SKM-1 (cell line): Measurements from ENCODE around the gene LRTM2.
A peak's percentile ranks its signal among the peaks of the same experiment; 100 is the strongest.

Experiments
- DNase-seq: peaks from one replicate; lab custom pipeline; 2025; ENCODE audit not compliant: unreplicated experiment; lab: John Stamatoyannopoulos, UW

The LRTM2 gene

GRCh38 chr12:1797991-1798640, 22.2 kb upstream of the LRTM2 start:
- DNase-seq, result no peak

GRCh38 chr12:1798641-1799020, 21.7 kb upstream of the LRTM2 start:
- no peak for DNase-seq

GRCh38 chr12:1799051-1799881, 21.1 kb upstream of the LRTM2 start:
- no peak for DNase-seq

DNA sequence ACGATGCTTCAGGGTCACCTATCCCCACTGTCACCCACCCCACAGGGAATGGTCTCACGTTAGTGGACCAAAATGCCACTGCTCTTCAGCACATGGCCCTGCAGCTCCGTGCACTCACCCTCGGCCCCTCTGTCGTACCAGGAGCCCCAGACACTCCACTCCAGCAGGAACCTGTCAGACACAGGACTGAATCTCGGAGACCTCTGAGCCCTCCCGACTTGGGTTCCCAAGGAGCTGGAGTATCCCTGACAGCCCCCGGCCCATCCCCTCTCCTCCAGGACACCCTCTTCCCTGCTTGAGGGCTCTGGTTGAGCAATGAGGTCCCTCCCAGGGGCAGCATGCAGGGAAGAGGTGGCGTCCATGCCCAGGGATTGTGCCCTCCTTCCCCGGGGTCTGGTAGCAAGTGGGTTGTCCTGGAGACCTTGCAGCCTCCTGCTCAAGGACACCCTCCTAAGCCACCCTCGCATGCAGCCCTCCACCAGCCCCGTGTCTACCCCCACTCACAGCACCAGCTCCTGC, 20.4 kb upstream of the LRTM2 start:
- DNase-seq, result no peak

- DNase-seq, result no peak
Observed at GRCh38 chr12:1800401-1801302, 19.7 kb upstream of the LRTM2 start.

DNA sequence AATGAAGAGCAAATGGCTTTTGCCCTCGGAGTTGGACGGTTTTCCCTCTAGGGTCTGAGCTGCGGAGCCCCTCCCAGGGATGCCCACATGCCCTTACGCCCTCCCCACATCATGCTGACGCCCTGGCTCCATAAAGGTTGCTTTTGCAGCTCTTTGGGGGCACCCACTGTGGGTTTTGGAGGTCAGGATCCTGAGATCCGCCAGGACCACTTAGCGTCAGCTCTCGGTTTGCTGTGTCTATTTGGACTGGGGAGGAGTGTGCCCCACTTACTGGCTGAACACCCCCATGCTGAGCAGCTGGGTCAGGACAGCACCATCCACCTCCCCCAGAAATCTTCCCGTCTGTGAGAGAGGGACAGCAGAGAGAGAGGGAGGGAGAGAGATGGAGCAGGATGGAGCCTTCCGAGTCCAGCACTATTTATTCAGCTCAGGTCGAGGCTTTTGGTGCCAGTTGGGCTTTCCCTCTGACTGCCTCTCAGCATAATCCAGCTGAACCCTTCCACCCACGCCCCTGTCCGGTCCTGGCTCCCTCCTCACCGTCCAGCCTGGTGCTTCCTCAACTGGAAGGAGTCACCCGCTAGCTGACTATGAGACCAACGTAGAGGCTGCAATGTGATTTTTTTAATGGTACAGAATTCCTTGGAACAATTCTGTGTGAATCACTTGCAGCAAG, 18.9 kb upstream of the LRTM2 start:
- DNase-seq, result no peak

GRCh38 chr12:1803736-1804135, 16.6 kb upstream of the LRTM2 start:
- DNase-seq, result no peak

DNA sequence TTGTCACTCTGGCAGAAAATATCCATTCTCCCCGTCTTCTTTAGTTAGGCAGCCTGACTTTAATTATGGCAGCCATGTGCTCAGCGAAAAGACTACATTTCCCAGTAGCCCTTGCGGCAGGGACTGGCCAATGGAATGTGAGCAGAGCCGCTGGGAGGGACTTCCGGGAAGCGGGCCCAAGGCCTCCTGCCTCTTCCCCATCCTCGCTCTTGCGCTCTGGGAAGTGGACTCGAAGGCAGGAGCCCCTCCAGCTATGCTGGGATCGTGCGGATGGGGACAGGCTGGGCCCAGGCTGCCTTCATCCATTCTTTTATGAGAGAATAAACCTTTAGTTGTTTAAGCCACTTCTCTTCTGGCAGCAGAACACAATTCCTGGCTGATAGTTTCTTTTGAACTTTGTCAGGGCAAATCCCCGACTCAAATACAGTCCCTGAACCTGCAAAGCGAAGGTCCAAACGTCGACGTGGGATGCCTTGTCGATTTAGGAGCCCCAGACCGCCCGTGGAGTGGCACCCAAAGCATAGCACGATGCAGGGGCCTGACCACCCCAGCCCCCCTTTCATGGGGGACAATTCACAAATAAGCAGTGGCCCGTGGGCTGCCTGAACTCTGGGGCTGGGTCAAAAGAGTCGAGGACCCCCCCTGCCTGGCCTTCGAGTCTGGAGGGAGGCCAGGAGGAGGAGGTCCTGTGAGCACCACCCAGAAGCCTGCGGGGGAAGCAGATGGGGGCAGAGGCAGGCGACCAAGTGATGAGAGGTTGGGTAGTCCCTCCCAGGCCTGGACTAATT, 15.6 kb upstream of the LRTM2 start:
- peak; percentile 36 for DNase-seq

DNA sequence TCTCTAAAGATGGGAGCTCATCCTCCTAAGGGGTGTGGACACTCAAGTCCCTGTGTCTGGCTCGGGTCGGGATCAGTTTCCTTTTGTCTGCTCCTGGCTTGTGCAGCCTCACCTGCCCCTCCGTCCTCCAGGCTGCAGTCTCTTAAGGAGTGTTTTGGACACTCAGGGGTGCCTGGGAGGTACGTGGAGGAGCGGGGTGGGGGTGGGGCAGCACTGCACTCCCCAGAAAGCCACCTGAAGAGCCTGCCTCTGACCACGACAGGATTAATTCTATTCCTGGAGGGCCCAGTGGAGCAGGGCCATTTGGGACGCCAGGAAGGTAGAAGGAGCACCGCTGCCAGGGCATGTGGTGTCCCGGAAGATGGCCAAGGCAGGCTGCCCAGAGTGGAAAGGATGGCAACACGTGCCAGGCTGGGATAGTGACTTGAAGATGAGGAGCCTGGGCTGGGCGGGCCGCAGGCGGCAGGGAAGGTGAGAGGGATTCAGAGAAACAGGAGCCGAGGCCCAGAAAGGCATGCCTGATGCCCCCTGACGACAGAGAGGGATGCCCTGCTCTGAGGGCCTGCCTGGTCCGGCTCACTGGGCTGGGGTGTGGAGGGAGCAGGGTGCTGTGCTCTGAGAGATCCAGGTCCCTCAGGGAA, 14.8 kb upstream of the LRTM2 start:
- no peak for DNase-seq

GRCh38 chr12:1806301-1807086, 13.9 kb upstream of the LRTM2 start:
- no peak for DNase-seq

DNA sequence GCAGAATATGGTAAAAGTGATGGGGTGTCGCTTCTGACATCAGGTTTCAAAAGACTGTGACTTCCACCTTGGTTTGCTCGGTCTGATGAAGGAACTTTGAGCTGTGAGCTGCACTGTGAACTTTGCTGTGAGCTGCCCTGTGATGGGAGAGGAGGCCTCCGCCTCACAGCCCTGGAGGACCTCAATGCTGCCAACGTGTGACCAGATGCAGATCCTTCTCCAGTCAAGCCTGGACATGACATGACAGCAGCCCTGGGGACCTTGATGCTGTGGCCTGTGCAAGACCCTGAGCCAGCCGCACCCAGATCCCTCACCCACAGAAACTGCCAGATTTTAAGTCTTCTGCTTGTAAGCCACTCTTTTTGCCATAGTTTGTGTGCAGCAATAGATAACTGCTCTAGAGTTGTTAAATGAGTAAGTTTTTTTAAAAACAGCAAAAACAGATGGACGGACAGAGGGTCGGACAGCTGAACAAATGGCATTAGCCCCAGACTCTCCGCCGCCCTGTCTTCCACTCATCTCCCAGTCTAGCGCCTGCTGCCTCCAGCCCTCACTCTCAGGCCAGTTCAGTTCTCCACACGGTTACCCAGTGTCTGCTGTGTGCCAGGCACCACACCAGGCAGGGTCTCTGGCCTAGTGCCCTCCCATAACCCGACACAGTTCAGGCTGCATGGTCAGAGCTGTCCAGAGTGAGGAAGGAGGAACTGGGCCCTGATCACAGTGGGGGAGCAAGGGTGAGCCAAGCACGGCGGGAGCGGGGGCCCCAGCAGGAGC, 13.1 kb upstream of the LRTM2 start:
- no peak for DNase-seq

GRCh38 chr12:1808036-1808797, 12.1 kb upstream of the LRTM2 start:
- DNase-seq, result no peak

GRCh38 chr12:1808798-1809480, 11.4 kb upstream of the LRTM2 start:
- no peak for DNase-seq

DNA sequence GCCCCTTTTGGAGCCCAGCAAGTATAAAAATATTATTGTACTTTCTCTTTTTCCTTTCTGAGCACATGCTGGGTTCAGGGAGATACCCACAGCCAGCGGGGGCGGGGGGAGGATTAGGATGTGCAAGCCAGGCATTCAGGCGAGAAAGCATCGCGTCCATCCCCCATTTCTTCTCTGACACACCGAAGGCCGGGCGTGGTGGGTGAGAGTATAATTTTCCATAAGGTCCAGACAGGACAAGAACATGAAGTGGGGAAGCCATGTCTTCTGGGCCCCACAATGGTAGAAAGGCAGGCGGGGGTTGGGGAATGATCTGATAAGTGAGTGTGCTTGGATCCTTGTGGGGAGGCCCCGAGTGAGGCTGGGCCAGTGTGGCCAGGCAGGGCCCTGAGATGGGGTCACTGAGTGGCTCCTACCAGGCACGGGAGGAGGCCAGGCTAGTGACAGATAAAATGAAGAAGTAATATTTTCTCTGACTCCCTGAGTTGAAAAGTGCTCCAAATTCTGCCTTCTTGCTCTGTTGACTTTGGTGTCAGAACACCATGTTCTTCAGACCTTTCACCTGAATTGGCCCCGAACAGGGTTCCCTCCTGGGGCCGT, 10.7 kb upstream of the LRTM2 start:
- no peak for DNase-seq

DNA sequence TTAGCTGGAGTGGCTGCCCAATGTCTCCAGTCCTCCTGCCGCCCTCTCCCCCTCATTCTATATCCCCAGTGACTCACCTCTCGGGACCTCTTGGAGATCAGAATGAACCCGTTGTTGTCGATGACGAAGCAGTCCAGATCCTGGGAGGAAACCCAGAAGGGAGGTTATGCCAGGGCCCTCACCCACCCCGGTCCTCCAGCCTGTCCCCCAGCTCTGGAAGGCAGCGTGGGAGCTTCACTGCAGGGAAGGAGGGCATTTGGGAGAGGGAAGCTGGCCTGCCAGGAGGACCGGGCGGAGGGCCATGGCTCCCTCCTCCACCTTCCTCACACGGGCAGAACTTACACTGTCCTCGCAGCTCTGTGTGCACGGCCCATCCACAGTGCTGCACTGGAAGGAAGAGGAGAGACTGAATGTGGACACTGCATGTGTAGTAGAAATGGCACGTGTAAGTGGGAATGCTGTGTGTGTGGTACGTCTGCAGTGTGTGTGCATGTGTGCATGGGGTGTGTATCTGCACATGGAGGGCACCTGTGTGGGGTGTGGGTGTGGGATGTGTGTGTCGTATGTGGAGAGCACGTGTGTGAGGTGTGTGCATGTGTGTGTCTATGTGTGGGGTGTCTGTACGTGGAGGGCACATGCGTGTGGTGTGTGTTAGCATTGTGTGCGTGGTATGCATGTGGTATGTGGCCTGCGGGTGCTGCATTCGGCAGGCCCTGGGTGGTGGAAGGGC, 10.0 kb upstream of the LRTM2 start:
- DNase-seq, result no peak

DNA sequence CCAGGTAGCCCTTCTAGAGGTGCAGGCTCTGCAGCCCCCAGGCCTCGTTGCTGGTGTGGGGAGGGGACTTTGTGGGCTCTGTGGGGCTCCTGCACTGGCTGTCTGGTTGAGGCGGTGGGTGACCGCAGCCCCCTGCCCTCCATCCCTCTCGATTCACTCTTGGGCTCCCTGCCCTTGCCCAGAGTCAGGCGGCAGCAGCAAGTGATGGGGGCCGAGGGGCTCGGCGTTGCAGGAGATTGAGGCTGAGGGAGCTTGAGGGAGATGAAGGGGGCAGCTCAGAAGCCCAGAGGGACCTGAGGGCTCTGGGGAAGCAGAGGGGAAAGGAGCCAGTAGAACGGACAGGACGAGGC, 9.5 kb upstream of the LRTM2 start:
- DNase-seq, result no peak
